Putamen (tissue), 1 donor: ENCODE data around the gene GPR78.

Experiments
- DNase-seq: peaks from one replicate; pipeline ENCODE4 v3.0.0-alpha.2; 2016; ENCODE audit warnings: low spot score

Gene GPR78

GRCh38 chr4:8586671-8587468 is 6.7 kb downstream of the GPR78 start:
- DNase-seq = no peak

GRCh38 chr4:8587469-8588195 is 7.4 kb downstream of the GPR78 start:
- DNase-seq = no peak

- DNase-seq = no peak
These were observed 7.9 kb downstream of the GPR78 start for GRCh38 chr4:8588196-8588470.

- DNase-seq = no peak
These were observed 9.1 kb downstream of the GPR78 start for GRCh38 chr4:8589336-8589735.

GRCh38 chr4:8589823-8590545 is 9.8 kb downstream of the GPR78 start:
- DNase-seq = no peak

GRCh38 chr4:8590546-8590880 is 10.3 kb downstream of the GPR78 start:
- no peak for DNase-seq

GRCh38 chr4:8591114-8591513 is 10.9 kb downstream of the GPR78 start:
- no peak for DNase-seq

GRCh38 chr4:8591626-8592365 is 11.6 kb downstream of the GPR78 start:
- no peak for DNase-seq

GRCh38 chr4:8592366-8593263 is 12.4 kb downstream of the GPR78 start, which contains the start of gene CPZ:
TSS of gene CPZ (plus strand) at chr4:8592765. CDS start at chr4:8592834, 69 bp downstream.
- DNase-seq = no peak

- DNase-seq = no peak
These were observed 13.3 kb downstream of the GPR78 start for GRCh38 chr4:8593264-8594096.

- peak; percentile 20 for DNase-seq
These were observed 14.2 kb downstream of the GPR78 start for GRCh38 chr4:8594097-8595038.

GRCh38 chr4:8595237-8596087 is 15.3 kb downstream of the GPR78 start:
- no peak for DNase-seq

GRCh38 chr4:8596891-8597290 is 16.7 kb downstream of the GPR78 start:
- DNase-seq = no peak

GRCh38 chr4:8597319-8597718 is 17.1 kb downstream of the GPR78 start:
- DNase-seq = no peak

- no peak for DNase-seq
These were observed 17.6 kb downstream of the GPR78 start for GRCh38 chr4:8597791-8598190.

GRCh38 chr4:8598391-8599090 is 18.3 kb downstream of the GPR78 start:
- DNase-seq = no peak

GRCh38 chr4:8599091-8599460 is 18.9 kb downstream of the GPR78 start:
- DNase-seq = no peak

GRCh38 chr4:8599657-8600056 is 19.5 kb downstream of the GPR78 start:
- DNase-seq = no peak
